GM19238 (cell line): ENCODE measurements around the gene KIAA1217.
A peak's percentile ranks its signal among the peaks of the same experiment; 100 is the strongest.

Source experiments
- DNase-seq: peaks from one replicate; pipeline ENCODE4 v3.0.0; 2011; ENCODE audit warnings: low spot score; ENCODE audit not compliant: insufficient read length

The KIAA1217 gene

GRCh38 chr10:24494236-24494635 lies 285.3 kb downstream of the KIAA1217 start:
- DNase-seq: no peak

GRCh38 chr10:24494777-24495176 lies 285.8 kb downstream of the KIAA1217 start:
- DNase-seq: no peak

GRCh38 chr10:24495666-24496460 lies 286.9 kb downstream of the KIAA1217 start:
- DNase-seq: no peak

- DNase-seq: no peak
Measured at GRCh38 chr10:24496906-24497305, 288.0 kb downstream of the KIAA1217 start.

- DNase-seq: no peak
Measured at GRCh38 chr10:24501056-24501711, 292.2 kb downstream of the KIAA1217 start.

GRCh38 chr10:24502006-24502405 lies 293.1 kb downstream of the KIAA1217 start:
- no peak for DNase-seq

- DNase-seq: no peak
Measured at GRCh38 chr10:24502801-24503460, 294.0 kb downstream of the KIAA1217 start.

GRCh38 chr10:24503461-24504320 lies 294.8 kb downstream of the KIAA1217 start:
- peak; percentile 20 for DNase-seq

- DNase-seq: no peak
Measured at GRCh38 chr10:24505759-24506158, 296.8 kb downstream of the KIAA1217 start.

- DNase-seq: no peak
Measured at GRCh38 chr10:24513155-24513554, 304.2 kb downstream of the KIAA1217 start.

- no peak for DNase-seq
Measured at GRCh38 chr10:24515481-24515880, 306.5 kb downstream of the KIAA1217 start.

- no peak for DNase-seq
Measured at GRCh38 chr10:24518411-24518810, 309.5 kb downstream of the KIAA1217 start.

GRCh38 chr10:24518981-24519597 lies 310.2 kb downstream of the KIAA1217 start:
- DNase-seq: no peak

- no peak for DNase-seq
Measured at GRCh38 chr10:24519950-24520349, 311.0 kb downstream of the KIAA1217 start.

GRCh38 chr10:24524314-24524713 lies 315.4 kb downstream of the KIAA1217 start:
- DNase-seq: no peak

- no peak for DNase-seq
Measured at GRCh38 chr10:24526085-24526649, 317.2 kb downstream of the KIAA1217 start.

- no peak for DNase-seq
Measured at GRCh38 chr10:24528946-24529345, 320.0 kb downstream of the KIAA1217 start.

GRCh38 chr10:24531439-24531838 lies 322.5 kb downstream of the KIAA1217 start:
- DNase-seq: no peak

GRCh38 chr10:24533981-24534380 lies 325.0 kb downstream of the KIAA1217 start:
- DNase-seq: no peak

GRCh38 chr10:24536636-24537035 lies 327.7 kb downstream of the KIAA1217 start:
- no peak for DNase-seq
